Right forelimb (tissue), 1 donor: ENCODE data around the gene AMPH.
"Not testable (repeated sequence)": the region's sequence is repeated elsewhere in the genome, so short reads cannot be mapped to it uniquely, and the experiment has no call there.

Experiments used
- DNase-seq: peaks from one replicate; pipeline ENCODE4 v3.0.0-alpha.2; 2018

Gene AMPH

GRCh38 chr7:38345299-38346172, 285.6 kb downstream of the AMPH start:
- not testable (repeated sequence) for DNase-seq

DNA sequence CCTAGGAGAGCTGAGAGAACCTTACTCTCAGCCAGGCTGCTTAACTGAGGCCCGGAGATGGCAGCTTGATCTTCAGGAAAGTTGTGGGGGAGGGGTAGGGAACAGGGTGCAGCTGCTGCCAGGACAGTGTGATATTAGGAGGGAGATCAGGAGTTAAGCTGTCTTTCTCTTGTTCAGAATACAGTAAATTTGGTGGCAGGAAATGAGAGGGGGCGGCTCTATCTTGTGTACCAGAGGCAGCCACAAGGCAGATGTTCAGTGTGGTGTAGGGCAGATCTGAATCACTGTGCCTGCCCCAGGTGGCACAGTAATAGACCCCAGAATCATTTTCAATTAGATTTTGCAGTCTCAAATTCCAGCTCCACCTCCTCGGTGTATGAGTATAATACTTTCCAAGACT, 286.4 kb downstream of the AMPH start:
- DNase-seq = not testable (repeated sequence)

- DNase-seq = not testable (repeated sequence)
Observed at GRCh38 chr7:38342135-38342534, 289.0 kb downstream of the AMPH start.

DNA sequence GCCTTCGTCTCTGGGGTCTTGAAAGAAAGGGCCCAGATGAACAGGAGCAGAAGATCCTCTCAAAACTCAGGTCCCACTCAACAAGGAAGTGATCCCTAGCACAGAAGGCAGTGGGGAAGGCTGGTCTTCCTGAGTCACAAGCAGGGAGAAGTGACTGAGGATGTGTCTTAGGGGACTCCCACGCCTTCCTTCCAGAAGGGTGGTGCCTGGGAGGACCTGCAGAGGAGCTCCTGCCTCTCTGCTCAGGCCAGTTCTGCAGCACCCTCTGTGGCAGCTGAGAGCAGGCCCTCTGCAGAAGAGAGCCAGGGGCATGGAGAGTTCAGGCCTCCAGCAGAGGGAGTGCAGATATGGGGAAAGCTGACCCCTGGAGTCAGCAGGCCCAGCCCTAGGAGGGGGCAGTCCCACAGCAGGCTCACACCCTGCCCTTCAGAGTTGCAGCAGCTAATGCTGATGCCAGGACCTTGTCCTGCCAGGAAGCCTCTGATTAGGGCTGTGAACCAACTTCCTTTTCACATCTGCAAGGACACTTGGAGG, 289.9 kb downstream of the AMPH start:
- DNase-seq = not testable (repeated sequence)

DNA sequence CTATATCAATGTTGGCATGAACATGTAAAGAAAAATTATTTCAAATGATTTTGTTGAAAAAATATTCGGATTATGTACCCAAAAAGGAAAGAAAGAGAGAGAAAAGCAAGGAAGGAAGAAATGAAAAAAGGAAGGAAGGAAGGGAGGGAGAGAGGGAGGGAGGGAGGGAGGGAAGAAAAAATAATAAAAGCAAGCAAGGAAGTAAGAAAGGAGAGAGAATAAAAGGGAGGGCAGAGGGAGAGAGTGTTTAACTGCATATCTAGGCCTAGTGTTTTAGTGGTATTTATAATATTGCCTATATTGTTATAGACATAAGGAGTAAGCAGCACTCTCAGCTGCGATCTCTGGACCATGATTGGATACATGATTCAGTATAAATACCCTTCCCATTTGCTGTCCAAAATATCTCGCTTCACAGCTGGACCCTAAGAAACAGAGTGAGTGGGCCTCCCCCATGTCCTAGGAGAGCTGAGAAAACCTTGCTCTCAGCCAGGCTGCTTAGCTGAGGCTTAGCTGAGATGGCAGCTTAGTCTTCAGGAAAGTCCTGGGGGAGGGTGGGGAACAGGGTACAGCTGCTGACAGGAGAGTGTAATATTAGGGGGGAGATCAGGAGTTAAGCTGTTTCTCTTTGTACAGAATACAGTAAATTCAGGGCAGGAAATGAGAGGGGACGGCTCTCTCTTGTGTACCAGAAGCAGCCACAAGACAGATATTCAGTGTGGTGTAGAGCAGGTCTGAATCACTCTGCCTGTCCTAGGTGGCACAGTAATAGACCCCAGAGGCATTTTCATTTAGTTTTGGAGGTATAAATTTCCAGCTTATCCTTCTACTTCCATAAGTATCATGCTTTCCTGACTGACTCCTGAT, 291.0 kb downstream of the AMPH start:
- DNase-seq = no peak

- DNase-seq = not testable (repeated sequence)
Observed at GRCh38 chr7:38336148-38336515, 295.0 kb downstream of the AMPH start.

DNA sequence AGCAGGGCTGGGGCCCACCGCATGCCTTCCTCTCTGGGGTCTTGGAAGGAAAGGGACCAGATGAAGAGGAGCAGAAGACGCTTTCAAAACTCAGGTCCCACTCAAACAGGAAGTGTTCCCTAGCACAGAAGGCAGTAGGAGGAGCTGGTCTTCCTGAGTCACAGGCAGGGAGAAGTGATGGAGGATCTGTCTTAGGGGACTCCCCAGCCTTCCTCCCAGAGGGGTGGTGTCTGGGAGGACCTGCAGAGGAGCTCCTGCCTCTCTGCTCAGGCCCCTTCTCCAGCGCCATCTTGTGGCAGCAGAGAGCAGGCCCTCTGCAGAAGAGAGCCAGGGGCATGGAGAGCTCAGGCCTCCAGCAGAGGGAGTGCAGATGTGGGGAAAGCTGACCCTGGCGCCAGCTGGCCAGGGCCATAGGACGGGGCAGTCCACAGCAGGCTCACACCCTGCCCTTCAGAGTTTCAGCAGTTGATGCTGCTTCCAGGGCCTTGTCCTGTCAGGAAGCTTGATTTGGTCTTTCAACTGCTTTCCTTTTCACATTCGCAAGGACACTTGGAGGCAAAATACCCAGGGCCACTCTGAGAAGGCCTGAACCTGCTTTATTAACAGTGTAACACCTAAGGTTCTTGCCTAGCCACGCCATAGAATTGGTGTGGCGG, 295.6 kb downstream of the AMPH start:
- DNase-seq = no peak

GRCh38 chr7:38335128-38335491, 296.1 kb downstream of the AMPH start:
- no peak for DNase-seq

DNA sequence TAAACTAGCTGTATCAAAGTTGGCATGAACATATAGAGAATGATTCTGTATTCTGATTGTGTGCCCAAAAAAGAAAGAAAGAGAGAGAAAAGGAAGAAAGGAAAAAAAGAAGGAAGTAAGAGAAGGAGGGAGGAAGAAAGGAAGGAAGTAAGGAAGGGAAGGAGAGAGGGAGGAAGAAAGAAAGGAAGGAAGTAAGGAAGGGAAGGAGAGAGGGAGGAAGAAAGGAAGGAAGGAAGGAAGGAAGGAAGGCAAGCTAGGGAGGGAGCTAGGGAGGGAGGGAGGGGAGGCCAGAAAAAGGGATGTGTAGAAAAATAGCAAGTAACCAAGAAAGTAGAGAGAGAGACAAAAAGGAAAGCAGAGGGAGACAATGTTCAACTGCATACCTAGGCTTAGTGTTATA, 297.0 kb downstream of the AMPH start:
- no peak for DNase-seq
